Esophagus (tissue), 2 donors: ENCODE results near the gene PLA2G12A. TPM values are rescaled to one million over a fixed set of nuclear protein-coding genes. Genes with fewer than 3 reads are reported as not detected.

Experiments used
- H3K27ac ChIP-seq, 2 donors: one replicate each; pipeline ENCODE4 v1.5.1; 2013; ENCODE audit warnings: low read depth in 2 of 2, mild to moderate bottlenecking in 2 of 2, inconsistent platforms in 1 of 2, low read length in 1 of 2, moderate library complexity in 1 of 2
- H3K27me3 ChIP-seq, 2 donors: one replicate each; pipeline ENCODE4 v1.6.1; 2013; ENCODE audit warnings: low read length in 2 of 2, control low read depth in 1 of 2, mild to moderate bottlenecking in 1 of 2; ENCODE audit not compliant: insufficient read depth in 2 of 2, control insufficient read depth in 1 of 2
- H3K36me3 ChIP-seq, 2 donors: one replicate each; pipeline ENCODE4 v1.6.1; 2013; ENCODE audit warnings: low read length in 1 of 2; ENCODE audit not compliant: control insufficient read depth in 2 of 2, insufficient read depth in 2 of 2
- H3K4me1 ChIP-seq, 2 donors: one replicate each; pipeline ENCODE4 v1.6.1; 2013; ENCODE audit warnings: low read length in 1 of 2; ENCODE audit not compliant: control insufficient read depth in 2 of 2, insufficient read depth in 2 of 2
- H3K4me3 ChIP-seq, 2 donors: one replicate each; pipeline ENCODE4 v1.5.1; 2013; ENCODE audit warnings: low read length in 2 of 2, mild to moderate bottlenecking in 2 of 2, low read depth in 1 of 2, moderate library complexity in 1 of 2
- H3K9me3 ChIP-seq, 2 donors: one replicate each; pipeline ENCODE4 v1.6.1; 2013; ENCODE audit warnings: mild to moderate bottlenecking in 2 of 2, low read depth in 1 of 2, low read length in 1 of 2, moderate library complexity in 1 of 2; ENCODE audit not compliant: control insufficient read depth in 2 of 2, insufficient read depth in 1 of 2
- WGBS, 2 donors: extraction: QIAGEN DNeasy Blood & Tissue Kit; methylation state at CpG; one replicate each; pipeline ENCODE4 v1.1.7; 2013; 5-methylcytosine and 5-hydroxymethylcytosine counted together
- polyA plus RNA-seq, 2 donors: library from polyadenylated mRNA; stranded (reverse); fragments of 200-250 nt; gene quantifications; one replicate each; pipeline ENCODE4 v1.2.3, GENCODE V29; 2013
- donor health status: healthy with polysubstance abuse.
- donor health status: Bipolar disorder and iron deficiency.

Gene PLA2G12A
- 10 to 100 TPM in 1 of 2 donors, 1 to 10 TPM in 1; 5.5 to 24.8 TPM for polyA plus RNA-seq

DNA sequence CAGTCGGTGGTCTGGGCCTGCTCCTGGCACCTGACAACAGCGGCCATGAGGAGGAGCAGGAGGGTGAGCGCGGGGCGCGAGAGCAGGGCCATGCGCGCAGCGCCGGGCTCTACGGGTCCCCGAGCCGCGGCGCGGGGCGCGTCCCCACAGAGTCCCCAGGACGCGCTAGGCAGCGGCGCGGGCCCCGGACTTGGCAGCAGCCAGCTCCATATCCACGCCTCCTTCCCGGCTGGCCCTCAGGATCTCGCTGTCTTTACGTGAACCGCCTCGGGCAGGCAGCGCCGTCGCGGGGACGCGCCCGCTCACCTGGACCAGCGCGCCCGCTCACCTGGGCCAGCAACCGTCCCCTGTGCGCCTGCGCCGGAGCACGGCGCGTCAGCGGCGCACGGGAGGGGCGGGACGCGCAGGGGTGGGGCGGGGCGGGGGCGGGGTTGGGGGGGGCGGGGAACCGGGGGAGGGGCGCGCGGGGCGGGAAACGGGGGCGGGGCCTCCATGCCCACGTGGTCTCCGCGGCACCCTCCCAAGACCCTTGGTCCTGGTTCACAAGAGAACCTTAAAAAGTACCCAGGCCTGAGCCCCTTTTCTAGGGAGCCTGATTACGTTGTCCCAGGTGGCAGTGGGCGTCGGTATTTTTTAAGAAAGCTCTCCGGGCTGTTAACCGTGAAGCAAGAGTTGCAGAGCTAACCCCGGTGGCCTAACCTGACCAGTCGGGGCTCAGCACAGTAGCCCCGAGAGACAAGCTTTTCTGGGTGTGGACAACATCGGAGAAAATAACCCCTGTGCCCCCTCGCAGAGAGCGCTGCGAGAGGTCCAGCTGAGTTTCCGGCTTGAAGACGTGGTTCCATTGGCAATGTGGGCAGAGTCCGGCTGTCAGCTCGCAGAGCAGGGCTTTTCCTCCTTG lies at the start of gene PLA2G12A:
Gene PLA2G12A (minus strand): TSS at position 353 of the 901 bp plus-strand sequence. CDS start 261 bp downstream, at position 92.
- H3K27ac ChIP-seq: peak within 1 kb of the TSS; percentile 84 to 90
- no peaks in the 10 kb centered on the region for H3K9me3 ChIP-seq
- no peaks in the 10 kb centered on the region for H3K36me3 ChIP-seq
- WGBS, 2 donors: 0 to 1% methylated on average over 71 to 83 of the region's 83 CpGs
- peaks cover 0 to 2% of the 10 kb centered on the region in 2 donors for H3K4me1 ChIP-seq
- no peaks in the 10 kb centered on the region for H3K27me3 ChIP-seq
- peak within 1 kb of the TSS; percentile 52 to 89 for H3K4me3 ChIP-seq

DNA sequence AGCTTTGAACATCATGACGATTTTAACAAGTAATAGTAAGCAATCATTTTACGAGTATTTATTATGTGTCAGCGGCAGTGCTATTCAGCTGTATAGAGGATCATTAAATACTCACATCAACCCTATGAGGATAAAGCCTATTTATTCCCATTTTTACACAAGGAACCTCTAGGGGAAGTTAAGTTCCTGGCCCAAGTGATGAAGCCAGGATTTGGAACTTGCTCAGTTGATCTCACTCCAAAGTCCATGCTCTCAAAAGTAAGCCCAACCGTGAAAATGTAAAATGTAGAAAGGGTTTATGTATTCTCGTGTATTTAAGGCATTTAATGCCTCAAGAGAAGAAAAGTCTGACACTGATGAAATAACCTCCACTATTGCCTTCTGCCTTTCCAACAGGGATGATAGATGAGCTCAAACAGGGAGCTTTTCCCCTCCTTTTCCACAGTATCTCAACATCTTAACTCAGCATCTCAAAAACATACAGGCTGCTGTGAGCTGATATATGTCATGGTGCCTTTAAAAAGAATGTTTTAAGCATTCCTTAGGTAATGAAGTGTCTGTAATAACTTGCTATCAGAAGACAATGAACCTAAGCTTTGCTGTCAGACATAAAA lies 35.0 kb upstream of the PLA2G12A start:
- Histone ChIP-seq H3K27me3 (no peaks in the 10 kb centered on the region), H3K27ac (no peak overlapping the region), H3K9me3 (no peaks in the 10 kb centered on the region), H3K36me3 (no peaks in the 10 kb centered on the region), H3K4me1 (no peaks in the 10 kb centered on the region), H3K4me3 (no peak overlapping the region)
- WGBS, 2 donors: 60% methylated on average over 5 of the region's 5 CpGs

DNA sequence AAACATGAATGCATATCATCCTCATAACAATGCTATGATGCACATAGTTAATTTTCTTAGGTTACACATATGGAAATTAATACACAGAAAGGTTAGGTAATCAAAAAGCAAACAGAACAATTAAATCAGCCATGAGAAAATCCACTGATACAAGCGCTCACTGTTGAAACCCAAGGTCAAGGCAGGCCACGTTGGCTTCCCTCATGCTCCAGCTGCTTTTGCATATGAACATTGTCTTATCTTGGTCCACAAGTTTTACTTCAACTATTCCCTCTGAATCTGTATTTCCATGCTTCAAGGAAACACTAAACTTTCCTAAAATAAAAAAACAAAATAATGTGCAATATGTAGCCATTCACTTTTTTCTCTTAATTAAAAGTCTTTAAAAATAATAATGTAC lies 34.5 kb upstream of the PLA2G12A start:
- 57 to 59% methylated on average over 2 of the region's 2 CpGs for WGBS, 2 donors
- H3K36me3 ChIP-seq: no peaks in the 10 kb centered on the region
- no peaks in the 10 kb centered on the region for H3K9me3 ChIP-seq
- H3K4me3 ChIP-seq: no peak overlapping the region
- H3K4me1 ChIP-seq: no peaks in the 10 kb centered on the region
- H3K27me3 ChIP-seq: no peaks in the 10 kb centered on the region
- H3K27ac ChIP-seq: no peak overlapping the region

DNA sequence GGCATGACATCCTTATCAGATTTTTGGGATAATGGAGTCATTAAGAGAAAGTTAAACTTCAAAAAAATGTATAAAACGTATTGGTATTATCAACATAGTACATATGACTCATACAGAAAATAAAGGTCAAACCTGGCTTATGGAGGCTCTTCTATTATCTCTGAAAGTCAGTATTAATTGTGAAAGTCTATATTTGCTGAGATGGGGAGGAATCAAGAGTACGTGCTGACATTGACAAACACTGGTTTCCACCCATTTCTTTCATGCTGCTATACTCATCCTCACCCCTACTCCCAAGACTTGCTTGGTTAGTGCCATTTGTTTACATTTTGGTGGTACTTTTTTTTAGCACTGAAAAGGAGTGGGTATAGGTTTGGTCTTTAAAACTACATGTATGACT lies 30.8 kb upstream of the PLA2G12A start:
- Histone ChIP-seq H3K4me1 (no peaks in the 10 kb centered on the region), H3K9me3 (no peaks in the 10 kb centered on the region), H3K27me3 (no peaks in the 10 kb centered on the region), H3K27ac (no peak overlapping the region), H3K4me3 (no peak overlapping the region), H3K36me3 (no peaks in the 10 kb centered on the region)
- WGBS, 2 donors: 69 to 80% methylated on average over 2 of the region's 2 CpGs

DNA sequence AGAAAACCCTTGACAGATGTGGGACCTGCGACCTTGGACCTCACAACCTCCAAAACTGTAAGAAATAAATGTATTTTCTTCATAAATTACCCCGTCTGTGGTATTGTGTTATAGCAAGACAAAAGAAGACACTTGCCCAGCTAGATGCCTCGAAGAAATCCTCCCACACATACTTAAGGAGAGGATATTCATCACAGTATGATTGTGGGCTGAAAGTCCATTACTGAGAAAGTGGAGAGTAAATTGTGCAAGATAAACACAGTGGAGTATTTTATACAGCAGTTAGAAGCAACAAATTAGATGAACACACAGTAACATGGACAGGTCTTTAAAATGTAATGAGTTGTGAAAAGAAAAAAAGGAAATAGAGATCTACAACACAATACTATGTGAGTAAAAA lies 25.8 kb upstream of the PLA2G12A start:
- Histone ChIP-seq H3K27me3 (no peaks in the 10 kb centered on the region), H3K4me3 (no peak overlapping the region), H3K4me1 (no peaks in the 10 kb centered on the region), H3K9me3 (no peaks in the 10 kb centered on the region), H3K36me3 (no peaks in the 10 kb centered on the region), H3K27ac (no peak overlapping the region)
- 77 to 82% methylated on average over 3 of the region's 3 CpGs for WGBS, 2 donors

DNA sequence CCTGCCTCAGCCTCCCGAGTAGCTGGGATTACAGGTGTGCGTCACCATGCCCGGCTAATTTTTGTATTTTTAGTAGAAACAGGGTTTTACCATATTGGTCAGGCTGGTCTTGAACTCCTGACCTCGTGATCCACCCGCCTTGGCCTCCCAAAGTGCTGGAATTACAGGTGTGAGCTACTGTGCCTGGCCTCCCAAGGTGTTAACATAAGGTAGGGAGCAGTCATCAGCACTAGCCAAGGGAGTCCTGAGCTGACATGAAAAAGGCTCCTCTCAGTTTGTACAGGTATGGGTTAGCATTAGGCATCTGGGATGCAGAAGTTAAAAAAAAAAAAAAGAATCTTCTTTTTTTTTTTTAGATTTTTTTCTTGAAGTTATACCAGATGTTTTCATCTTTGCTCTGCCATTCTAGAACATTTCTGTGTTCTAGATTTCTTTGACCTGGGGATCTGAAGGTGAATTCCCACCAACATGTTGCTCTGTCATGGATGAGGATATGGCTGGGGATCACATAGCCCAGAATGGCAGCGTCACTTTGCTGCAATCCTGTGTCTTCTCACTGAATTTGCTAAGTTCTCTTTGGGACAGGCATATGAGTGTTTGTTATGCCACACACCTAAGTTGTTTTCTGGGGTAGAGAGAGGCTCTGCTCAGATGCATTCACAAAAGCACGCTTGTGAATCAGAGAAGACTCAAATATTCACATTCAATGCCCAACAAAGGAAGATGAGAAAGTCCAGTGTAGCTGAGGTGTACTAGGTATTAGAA lies 24.4 kb upstream of the PLA2G12A start:
- no peaks in the 10 kb centered on the region for H3K9me3 ChIP-seq
- H3K4me1 ChIP-seq: no peaks in the 10 kb centered on the region
- no peaks in the 10 kb centered on the region for H3K27me3 ChIP-seq
- 83 to 87% methylated on average over 7 of the region's 7 CpGs for WGBS, 2 donors
- no peaks in the 10 kb centered on the region for H3K36me3 ChIP-seq
- no peak overlapping the region for H3K27ac ChIP-seq
- no peak overlapping the region for H3K4me3 ChIP-seq

DNA sequence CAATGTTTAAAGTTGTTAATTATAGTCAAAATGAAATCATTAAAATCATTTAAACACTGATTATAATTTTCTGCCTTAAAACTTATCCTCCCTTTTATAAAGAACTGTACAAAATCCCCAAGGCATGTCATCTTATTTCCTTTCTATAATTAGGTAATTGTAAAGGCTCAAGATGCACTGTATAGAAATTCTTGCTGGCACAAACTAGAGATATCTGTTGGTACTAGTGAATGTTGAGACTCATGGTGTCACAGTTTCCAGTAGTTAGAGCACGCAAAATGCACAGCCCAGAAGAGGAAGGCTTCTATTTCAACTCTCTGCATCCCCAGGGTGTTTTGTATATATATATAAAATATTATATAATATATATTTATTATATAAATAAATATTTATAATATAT lies 22.7 kb upstream of the PLA2G12A start:
- no peaks in the 10 kb centered on the region for H3K9me3 ChIP-seq
- WGBS, 2 donors: 0 to 6% methylated on average over 1 of the region's 1 CpG
- no peaks in the 10 kb centered on the region for H3K27me3 ChIP-seq
- H3K4me3 ChIP-seq: no peak overlapping the region
- no peak overlapping the region for H3K27ac ChIP-seq
- H3K36me3 ChIP-seq: no peaks in the 10 kb centered on the region
- no peaks in the 10 kb centered on the region for H3K4me1 ChIP-seq

DNA sequence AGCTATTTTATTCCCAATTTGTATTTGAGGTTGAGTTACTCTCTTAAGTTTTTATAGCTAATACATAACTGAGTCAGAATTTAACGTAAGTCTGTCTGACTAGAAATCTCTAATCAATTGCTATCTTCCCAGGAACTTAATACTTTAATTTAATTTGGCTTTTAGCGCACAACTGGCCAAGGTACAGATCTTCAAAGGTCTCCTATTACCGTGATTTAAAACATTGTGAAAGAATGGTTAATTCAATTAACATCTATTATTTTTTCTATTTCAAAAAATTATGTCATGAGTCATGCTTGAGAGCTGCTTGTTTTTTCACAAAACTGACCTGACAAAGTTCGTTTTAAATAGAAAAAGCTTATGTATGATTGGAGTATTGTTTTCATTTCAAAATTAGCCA lies 22.0 kb upstream of the PLA2G12A start:
- Histone ChIP-seq H3K9me3 (no peaks in the 10 kb centered on the region), H3K27ac (no peak overlapping the region), H3K36me3 (no peaks in the 10 kb centered on the region), H3K27me3 (no peaks in the 10 kb centered on the region), H3K4me3 (no peak overlapping the region), H3K4me1 (no peaks in the 10 kb centered on the region)
- 81 to 83% methylated on average over 4 of the region's 4 CpGs for WGBS, 2 donors

DNA sequence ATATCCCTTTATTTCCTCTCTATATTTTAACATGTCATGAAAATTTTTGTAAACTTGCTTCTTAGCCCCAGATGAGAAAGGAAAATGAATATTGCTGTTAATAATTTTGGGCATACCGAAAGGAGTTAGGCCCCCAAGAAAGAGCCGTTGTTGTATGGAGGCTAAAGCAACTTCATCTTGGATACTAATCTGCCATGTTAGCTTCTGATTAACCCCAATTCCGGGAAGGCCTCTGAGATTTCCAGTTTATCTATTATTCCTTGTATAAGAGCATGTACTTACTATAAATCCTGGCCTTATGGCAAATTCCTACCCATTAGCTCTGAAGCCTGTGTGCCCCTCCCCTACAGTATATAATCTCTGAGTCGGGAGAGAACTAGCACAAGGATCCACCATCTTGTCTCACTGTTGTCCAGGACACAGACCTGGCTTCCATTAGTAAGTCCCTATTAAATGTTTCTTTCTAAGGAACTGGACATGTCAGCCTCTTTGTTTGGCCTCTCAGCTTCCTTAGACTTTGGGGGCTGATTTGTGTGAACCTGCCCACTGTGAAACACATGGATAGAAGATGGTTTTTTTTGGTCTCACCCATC lies 20.9 kb upstream of the PLA2G12A start:
- Histone ChIP-seq H3K27ac (no peak overlapping the region), H3K36me3 (no peaks in the 10 kb centered on the region), H3K27me3 (no peaks in the 10 kb centered on the region), H3K9me3 (no peaks in the 10 kb centered on the region), H3K4me3 (no peak overlapping the region), H3K4me1 (no peaks in the 10 kb centered on the region)
- 92 to 95% methylated on average over 4 of the region's 4 CpGs for WGBS, 2 donors
